ENCODE results near the gene ERN1. TPM values are rescaled to one million over a fixed set of nuclear protein-coding genes. Genes with fewer than 3 reads are reported as not detected.

The ERN1 gene
- total and polyA plus RNA-seq, 2 of the 13 experiments (the other 11 are each of a cell fraction or from before 2014, with no cell fraction given) = 6.0 to 12.7 TPM

- TF ChIP-seq, protein P1, sequence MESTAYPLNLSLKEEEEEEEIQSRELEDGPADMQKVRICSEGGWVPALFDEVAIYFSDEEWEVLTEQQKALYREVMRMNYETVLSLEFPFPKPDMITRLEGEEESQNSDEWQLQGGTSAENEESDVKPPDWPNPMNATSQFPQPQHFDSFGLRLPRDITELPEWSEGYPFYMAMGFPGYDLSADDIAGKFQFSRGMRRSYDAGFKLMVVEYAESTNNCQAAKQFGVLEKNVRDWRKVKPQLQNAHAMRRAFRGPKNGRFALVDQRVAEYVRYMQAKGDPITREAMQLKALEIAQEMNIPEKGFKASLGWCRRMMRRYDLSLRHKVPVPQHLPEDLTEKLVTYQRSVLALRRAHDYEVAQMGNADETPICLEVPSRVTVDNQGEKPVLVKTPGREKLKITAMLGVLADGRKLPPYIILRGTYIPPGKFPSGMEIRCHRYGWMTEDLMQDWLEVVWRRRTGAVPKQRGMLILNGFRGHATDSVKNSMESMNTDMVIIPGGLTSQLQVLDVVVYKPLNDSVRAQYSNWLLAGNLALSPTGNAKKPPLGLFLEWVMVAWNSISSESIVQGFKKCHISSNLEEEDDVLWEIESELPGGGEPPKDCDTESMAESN (CRISPR knock-in tag; conservative IDR thresholded peaks at IDR 0.05) = peak; percentile 100
- TF ChIP-seq NFIB (CRISPR knock-in tag; IDR thresholded peaks at IDR 0.05; ENCODE audit: borderline replicate concordance) (no peak), SP1 (IDR thresholded peaks at IDR 0.05) (no peak), SP1 (CRISPR knock-in tag; IDR thresholded peaks at IDR 0.05) (peak; percentile 55; the same call in 1 of the 2 replicates), ZNF3 (CRISPR knock-in tag; IDR thresholded peaks at IDR 0.05) (peak; percentile 56; the same call in 1 of the 2 replicates), ARNTL (CRISPR knock-in tag; IDR thresholded peaks at IDR 0.05) (peak; percentile 91), MBNL3 (CRISPR knock-in tag; conservative IDR thresholded peaks at IDR 0.05) (no peak)
- TF ChIP-seq, protein P2, sequence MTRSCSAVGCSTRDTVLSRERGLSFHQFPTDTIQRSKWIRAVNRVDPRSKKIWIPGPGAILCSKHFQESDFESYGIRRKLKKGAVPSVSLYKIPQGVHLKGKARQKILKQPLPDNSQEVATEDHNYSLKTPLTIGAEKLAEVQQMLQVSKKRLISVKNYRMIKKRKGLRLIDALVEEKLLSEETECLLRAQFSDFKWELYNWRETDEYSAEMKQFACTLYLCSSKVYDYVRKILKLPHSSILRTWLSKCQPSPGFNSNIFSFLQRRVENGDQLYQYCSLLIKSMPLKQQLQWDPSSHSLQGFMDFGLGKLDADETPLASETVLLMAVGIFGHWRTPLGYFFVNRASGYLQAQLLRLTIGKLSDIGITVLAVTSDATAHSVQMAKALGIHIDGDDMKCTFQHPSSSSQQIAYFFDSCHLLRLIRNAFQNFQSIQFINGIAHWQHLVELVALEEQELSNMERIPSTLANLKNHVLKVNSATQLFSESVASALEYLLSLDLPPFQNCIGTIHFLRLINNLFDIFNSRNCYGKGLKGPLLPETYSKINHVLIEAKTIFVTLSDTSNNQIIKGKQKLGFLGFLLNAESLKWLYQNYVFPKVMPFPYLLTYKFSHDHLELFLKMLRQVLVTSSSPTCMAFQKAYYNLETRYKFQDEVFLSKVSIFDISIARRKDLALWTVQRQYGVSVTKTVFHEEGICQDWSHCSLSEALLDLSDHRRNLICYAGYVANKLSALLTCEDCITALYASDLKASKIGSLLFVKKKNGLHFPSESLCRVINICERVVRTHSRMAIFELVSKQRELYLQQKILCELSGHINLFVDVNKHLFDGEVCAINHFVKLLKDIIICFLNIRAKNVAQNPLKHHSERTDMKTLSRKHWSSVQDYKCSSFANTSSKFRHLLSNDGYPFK (CRISPR knock-in tag; IDR thresholded peaks at IDR 0.05; ENCODE audit: borderline replicate concordance) = 0 out of 2 replicates have a peak, but pooled peaks have one; percentile 51
- TF ChIP-seq, protein P3, sequence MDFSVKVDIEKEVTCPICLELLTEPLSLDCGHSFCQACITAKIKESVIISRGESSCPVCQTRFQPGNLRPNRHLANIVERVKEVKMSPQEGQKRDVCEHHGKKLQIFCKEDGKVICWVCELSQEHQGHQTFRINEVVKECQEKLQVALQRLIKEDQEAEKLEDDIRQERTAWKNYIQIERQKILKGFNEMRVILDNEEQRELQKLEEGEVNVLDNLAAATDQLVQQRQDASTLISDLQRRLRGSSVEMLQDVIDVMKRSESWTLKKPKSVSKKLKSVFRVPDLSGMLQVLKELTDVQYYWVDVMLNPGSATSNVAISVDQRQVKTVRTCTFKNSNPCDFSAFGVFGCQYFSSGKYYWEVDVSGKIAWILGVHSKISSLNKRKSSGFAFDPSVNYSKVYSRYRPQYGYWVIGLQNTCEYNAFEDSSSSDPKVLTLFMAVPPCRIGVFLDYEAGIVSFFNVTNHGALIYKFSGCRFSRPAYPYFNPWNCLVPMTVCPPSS (IDR thresholded peaks at IDR 0.05) = no peak
- TF ChIP-seq, protein P4, sequence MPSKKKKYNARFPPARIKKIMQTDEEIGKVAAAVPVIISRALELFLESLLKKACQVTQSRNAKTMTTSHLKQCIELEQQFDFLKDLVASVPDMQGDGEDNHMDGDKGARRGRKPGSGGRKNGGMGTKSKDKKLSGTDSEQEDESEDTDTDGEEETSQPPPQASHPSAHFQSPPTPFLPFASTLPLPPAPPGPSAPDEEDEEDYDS (CRISPR knock-in tag; IDR thresholded peaks at IDR 0.05) = peak; percentile 82
- TF ChIP-seq, protein P5, sequence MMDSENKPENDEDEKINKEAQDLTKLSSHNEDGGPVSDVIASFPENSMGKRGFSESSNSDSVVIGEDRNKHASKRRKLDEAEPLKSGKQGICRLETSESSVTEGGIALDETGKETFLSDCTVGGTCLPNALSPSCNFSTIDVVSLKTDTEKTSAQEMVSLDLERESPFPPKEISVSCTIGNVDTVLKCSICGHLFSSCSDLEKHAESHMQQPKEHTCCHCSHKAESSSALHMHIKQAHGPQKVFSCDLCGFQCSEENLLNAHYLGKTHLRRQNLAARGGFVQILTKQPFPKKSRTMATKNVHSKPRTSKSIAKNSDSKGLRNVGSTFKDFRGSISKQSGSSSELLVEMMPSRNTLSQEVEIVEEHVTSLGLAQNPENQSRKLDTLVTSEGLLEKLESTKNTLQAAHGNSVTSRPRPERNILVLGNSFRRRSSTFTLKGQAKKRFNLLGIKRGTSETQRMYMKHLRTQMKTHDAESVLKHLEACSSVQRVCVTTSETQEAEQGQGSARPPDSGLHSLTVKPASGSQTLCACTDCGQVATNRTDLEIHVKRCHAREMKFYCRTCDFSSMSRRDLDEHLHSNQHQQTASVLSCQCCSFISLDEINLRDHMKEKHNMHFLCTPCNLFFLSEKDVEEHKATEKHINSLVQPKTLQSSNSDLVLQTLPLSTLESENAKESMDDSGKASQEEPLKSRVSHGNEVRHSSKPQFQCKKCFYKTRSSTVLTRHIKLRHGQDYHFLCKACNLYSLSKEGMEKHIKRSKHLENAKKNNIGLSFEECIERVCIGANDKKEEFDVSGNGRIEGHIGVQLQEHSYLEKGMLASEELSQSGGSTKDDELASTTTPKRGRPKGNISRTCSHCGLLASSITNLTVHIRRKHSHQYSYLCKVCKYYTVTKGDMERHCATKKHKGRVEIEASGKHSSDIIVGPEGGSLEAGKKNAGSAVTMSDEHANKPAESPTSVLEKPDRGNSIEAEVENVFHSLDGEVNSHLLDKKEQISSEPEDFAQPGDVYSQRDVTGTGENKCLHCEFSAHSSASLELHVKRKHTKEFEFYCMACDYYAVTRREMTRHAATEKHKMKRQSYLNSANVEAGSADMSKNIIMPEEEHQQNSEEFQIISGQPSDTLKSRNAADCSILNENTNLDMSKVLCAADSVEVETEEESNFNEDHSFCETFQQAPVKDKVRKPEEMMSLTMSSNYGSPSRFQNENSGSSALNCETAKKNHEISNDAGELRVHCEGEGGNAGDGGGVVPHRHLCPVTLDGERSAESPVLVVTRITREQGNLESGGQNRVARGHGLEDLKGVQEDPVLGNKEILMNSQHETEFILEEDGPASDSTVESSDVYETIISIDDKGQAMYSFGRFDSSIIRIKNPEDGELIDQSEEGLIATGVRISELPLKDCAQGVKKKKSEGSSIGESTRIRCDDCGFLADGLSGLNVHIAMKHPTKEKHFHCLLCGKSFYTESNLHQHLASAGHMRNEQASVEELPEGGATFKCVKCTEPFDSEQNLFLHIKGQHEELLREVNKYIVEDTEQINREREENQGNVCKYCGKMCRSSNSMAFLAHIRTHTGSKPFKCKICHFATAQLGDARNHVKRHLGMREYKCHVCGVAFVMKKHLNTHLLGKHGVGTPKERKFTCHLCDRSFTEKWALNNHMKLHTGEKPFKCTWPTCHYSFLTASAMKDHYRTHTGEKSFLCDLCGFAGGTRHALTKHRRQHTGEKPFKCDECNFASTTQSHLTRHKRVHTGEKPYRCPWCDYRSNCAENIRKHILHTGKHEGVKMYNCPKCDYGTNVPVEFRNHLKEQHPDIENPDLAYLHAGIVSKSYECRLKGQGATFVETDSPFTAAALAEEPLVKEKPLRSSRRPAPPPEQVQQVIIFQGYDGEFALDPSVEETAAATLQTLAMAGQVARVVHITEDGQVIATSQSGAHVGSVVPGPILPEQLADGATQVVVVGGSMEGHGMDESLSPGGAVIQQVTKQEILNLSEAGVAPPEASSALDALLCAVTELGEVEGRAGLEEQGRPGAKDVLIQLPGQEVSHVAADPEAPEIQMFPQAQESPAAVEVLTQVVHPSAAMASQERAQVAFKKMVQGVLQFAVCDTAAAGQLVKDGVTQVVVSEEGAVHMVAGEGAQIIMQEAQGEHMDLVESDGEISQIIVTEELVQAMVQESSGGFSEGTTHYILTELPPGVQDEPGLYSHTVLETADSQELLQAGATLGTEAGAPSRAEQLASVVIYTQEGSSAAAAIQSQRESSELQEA (CRISPR knock-in tag; IDR thresholded peaks at IDR 0.05; ENCODE audit: not compliant biosample characterization) = no peak
- TF ChIP-seq, protein P6, sequence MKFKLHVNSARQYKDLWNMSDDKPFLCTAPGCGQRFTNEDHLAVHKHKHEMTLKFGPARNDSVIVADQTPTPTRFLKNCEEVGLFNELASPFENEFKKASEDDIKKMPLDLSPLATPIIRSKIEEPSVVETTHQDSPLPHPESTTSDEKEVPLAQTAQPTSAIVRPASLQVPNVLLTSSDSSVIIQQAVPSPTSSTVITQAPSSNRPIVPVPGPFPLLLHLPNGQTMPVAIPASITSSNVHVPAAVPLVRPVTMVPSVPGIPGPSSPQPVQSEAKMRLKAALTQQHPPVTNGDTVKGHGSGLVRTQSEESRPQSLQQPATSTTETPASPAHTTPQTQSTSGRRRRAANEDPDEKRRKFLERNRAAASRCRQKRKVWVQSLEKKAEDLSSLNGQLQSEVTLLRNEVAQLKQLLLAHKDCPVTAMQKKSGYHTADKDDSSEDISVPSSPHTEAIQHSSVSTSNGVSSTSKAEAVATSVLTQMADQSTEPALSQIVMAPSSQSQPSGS (CRISPR knock-in tag; IDR thresholded peaks at IDR 0.05) = peak; percentile 97
These were observed 20.5 kb upstream of the ERN1 start (continued) for GRCh38 chr17:64150237-64151015.

Measured in HepG2 (cell line).